Measurements from ENCODE around the gene RRP8.

The RRP8 gene

DNA sequence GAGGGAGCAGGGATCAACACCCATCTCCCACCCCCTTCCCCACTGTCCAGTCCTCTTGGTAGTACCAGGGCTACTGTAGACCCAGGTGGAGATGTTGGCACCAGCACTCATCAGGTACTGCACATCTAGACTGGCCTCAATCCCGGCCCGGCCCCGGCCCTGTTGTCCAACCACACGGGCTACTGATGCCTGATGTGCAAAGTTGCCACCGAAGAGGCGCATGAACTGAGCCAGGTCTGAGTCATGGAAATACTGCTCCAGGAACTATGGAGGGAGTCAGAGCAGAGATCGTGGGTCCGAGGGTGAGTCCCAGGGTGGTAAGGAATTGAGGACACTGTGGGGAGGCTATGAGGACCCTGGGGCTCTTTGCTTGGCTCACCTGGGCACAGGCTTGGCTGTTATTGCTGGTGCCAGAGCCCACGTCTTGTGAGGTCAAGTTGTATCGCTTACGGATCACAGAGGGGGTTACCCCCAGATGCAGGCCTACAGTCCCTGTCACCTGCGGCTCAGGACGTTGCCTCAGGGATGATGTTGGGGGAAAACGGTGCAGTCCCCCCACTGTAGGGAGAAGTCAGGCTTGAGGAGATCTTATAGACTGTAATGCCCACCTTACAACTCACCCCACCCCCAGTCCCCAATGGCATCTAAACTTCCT, 13.3 kb upstream of the RRP8 start:
- H3K4me3 ChIP-seq (ENCODE audit: low read depth, low read length) = no peak overlapping the region
- TF ChIP-seq, protein P1, sequence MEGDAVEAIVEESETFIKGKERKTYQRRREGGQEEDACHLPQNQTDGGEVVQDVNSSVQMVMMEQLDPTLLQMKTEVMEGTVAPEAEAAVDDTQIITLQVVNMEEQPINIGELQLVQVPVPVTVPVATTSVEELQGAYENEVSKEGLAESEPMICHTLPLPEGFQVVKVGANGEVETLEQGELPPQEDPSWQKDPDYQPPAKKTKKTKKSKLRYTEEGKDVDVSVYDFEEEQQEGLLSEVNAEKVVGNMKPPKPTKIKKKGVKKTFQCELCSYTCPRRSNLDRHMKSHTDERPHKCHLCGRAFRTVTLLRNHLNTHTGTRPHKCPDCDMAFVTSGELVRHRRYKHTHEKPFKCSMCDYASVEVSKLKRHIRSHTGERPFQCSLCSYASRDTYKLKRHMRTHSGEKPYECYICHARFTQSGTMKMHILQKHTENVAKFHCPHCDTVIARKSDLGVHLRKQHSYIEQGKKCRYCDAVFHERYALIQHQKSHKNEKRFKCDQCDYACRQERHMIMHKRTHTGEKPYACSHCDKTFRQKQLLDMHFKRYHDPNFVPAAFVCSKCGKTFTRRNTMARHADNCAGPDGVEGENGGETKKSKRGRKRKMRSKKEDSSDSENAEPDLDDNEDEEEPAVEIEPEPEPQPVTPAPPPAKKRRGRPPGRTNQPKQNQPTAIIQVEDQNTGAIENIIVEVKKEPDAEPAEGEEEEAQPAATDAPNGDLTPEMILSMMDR (IDR thresholded peaks at IDR 0.05; ENCODE audit: borderline replicate concordance, insufficient read depth, low read depth, low read length) = no peak

DNA sequence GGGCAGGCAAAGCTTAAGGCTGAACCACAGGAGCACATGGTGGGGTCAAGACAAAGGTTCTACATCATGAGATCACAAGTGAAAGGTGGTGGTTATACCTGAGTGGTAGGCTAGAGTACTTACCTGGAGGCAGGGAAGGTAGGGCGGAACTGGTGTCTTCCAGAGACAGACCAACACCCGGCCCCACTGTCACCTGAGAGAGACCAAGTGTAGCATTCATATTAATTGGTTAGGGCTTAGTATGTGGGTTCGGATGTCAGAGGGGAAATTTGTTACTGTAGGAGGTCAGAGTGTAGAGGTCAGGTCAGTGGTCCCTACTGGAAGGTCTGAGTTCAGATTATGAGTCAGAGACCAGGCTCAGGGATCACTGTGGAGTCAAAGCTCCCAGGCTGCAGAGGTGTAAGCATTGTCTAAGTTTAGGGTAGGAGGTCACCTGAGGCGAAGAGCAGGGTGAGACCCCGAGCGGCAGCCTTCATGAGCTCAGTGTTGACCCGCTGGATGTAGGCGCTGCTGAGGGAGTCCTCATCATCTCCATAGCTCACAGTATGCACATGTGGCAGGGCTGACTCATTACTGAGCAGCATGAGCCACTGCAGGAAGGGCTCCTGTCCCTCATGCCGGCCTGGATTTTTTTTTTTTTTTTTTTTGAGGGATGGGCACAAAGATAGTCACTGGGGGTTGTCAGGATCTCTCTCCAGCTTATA, 12.6 kb upstream of the RRP8 start:
- TF ChIP-seq, protein P1 (IDR thresholded peaks at IDR 0.05; ENCODE audit: borderline replicate concordance, insufficient read depth, low read depth, low read length) = no peak
- no peak overlapping the region for H3K4me3 ChIP-seq (ENCODE audit: low read depth, low read length)

DNA sequence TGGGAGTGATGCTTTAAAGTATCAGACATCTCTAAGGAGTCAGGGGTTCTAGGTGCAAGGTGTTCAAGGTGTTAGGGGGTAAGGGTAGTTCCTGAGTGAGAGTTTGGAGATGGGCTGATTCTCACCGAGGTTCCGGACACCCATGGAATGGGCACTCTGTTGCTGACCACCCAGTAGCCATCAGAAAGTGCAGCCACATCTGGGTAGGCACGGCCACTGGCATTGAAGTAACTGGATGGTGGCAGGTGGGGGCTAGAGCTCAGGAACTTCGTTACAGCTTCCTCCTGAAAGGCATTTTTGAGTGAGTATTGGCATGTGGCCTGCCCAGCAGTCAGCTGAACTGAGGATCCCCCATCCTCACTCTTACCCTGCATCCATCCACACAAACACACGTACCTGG, 11.6 kb upstream of the RRP8 start:
- TF ChIP-seq, protein P1 (IDR thresholded peaks at IDR 0.05; ENCODE audit: borderline replicate concordance, insufficient read depth, low read depth, low read length) = no peak
- no peak overlapping the region for H3K4me3 ChIP-seq (ENCODE audit: low read depth, low read length)

DNA sequence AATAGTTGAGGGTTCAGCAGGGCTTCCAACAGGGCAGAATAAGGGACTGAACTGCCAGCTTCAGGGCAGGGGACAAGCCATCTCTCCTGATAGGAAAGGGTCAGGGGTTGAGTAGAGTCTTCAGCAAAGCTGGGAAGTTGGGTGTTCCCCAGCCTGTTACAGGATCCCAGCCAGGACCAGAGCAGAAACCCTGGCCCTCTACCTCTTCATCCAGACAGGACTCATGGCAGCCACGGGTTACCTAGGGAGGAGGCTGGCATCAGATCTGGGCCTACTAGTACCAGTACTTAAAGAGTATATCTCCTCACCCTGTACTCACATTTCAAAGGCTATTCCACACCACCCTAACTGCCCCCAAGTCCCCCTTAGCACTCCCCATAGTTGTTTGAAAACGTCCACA, 11.0 kb upstream of the RRP8 start:
- TF ChIP-seq, protein P1 (IDR thresholded peaks at IDR 0.05; ENCODE audit: borderline replicate concordance, insufficient read depth, low read depth, low read length) = no peak
- no peak overlapping the region for H3K4me3 ChIP-seq (ENCODE audit: low read depth, low read length)

DNA sequence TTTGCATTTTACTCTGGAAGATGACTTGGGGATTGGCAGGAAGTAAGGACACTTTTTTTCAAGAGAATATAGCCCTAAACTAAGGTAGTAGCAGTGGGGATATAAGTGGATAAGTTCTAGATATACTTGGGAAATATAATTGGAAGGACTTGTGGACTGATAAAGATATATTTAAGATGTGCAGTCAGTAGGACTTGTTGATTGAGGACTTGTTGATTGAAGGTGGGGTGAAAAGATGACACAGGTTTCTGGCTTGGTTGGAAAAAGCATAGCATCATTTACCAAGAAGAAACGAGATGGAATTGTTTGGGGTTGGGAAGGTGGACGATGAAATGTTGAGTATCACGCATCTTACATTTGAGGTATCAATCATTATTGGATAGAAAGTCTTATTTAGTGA, 10.1 kb upstream of the RRP8 start:
- no peak overlapping the region for H3K4me3 ChIP-seq (ENCODE audit: low read depth, low read length)
- TF ChIP-seq, protein P1 (IDR thresholded peaks at IDR 0.05; ENCODE audit: borderline replicate concordance, insufficient read depth, low read depth, low read length) = no peak

DNA sequence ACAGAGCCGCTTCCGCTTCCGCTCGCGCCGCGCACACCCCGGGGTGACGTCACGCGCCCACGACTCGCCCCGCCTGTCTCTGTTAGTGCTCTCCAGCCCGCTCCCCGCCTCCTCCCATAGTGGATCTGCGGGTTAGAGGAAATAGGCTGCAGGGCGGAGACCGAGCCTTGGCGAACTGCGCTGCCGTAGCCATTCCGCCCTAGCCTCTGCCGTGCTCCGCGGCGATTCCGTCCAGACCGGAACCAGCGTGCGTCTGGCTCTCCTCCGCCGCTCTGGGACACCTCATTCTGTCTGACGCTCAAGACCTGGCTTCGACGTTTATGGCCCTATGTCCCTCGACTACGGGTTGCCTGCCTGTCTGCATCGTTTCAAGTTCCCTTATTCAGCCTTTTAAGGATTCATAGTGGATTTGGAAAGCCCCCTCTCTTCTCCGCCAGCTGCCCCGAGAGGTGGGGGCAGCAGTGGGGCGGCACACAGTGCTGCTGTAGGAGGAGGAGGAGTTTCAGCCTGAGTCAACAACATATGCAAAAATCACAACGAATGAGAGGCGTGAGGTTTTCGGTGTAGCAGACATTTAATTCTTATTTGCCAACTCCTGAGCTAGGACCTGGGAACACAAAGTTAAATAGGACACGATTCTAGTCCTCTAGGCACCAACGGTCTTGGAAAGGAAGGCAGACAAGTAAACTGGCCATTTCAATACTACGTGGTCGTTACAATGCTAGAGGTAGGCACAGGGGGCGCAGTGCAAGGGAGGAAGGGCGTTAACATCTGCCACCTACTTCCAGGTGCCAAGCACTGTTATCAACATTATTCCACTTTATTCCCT, 9.0 kb upstream of the RRP8 start, which contains the start of gene TAF10:
Gene TAF10 (minus strand): TSS at position 4 of the 829 bp plus-strand sequence. CDS start 27 bp downstream, outside the sequence.
- H3K4me3 ChIP-seq (ENCODE audit: low read depth, low read length) = peak within 1 kb of the TSS; percentile 66
- TF ChIP-seq, protein P1 (IDR thresholded peaks at IDR 0.05; ENCODE audit: borderline replicate concordance, insufficient read depth, low read depth, low read length) = peak; percentile 55; the same call in 1 of the 2 replicates
